ENCODE measurements around the gene TREML4. TPM values are rescaled to one million over a fixed set of nuclear protein-coding genes. Genes with fewer than 3 reads are reported as not detected.
A peak's percentile ranks its signal among the peaks of the same experiment; 100 is the strongest.

TREML4 gene
- polyA plus RNA-seq, 1 donor from 2014 or later = 2.2 TPM

- Mint-ChIP-seq H3K4me3 (peak overlapping the region in 1 of 4 donors; percentile 14), H3K27me3 (peaks cover 8% of the 10 kb centered on the region), H3K36me3 (peaks cover 2% of the 10 kb centered on the region), H3K9me3 (peaks cover 3 to 17% (median 9%) of the 10 kb centered on the region in 3 donors), H3K27ac (no peak overlapping the region), H3K4me1 (peaks cover 8 to 11% (median 9%) of the 10 kb centered on the region in 3 donors)
Measured at GRCh38 chr6:41255110-41255509, 27.0 kb downstream of the TREML4 start.

- H3K27me3 Mint-ChIP-seq = peaks cover 13% of the 10 kb centered on the region
- peak overlapping the region in 2 of 3 donors; percentile 8 to 23 for H3K27ac Mint-ChIP-seq
- peaks cover 8 to 11% (median 9%) of the 10 kb centered on the region in 3 donors for H3K4me1 Mint-ChIP-seq
- H3K36me3 Mint-ChIP-seq = peaks cover 2% of the 10 kb centered on the region
- peak overlapping the region in 1 of 4 donors; percentile 60 for H3K4me3 Mint-ChIP-seq
- H3K9me3 Mint-ChIP-seq = peaks cover 3 to 24% (median 14%) of the 10 kb centered on the region in 3 donors
Measured at GRCh38 chr6:41255638-41256246, 27.6 kb downstream of the TREML4 start.

- Mint-ChIP-seq H3K27me3 (peaks cover 11% of the 10 kb centered on the region), H3K4me1 (peaks cover 8 to 11% (median 9%) of the 10 kb centered on the region in 3 donors), H3K9me3 (peaks cover 3 to 30% (median 16%) of the 10 kb centered on the region in 3 donors), H3K36me3 (peaks cover 2% of the 10 kb centered on the region), H3K27ac (peak overlapping the region in 2 of 3 donors; percentile 8 to 23), H3K4me3 (peak overlapping the region in 1 of 4 donors; percentile 60)
Measured at GRCh38 chr6:41256383-41256782, 28.2 kb downstream of the TREML4 start.

GRCh38 chr6:41257369-41258195, 29.4 kb downstream of the TREML4 start:
- Mint-ChIP-seq H3K27me3 (peaks cover 11% of the 10 kb centered on the region), H3K4me1 (peaks cover 8 to 11% (median 9%) of the 10 kb centered on the region in 3 donors), H3K36me3 (peaks cover 2% of the 10 kb centered on the region), H3K27ac (no peak overlapping the region), H3K4me3 (no peak overlapping the region), H3K9me3 (peaks cover 3 to 42% (median 16%) of the 10 kb centered on the region in 3 donors)

GRCh38 chr6:41258196-41258493, 30.0 kb downstream of the TREML4 start:
- Mint-ChIP-seq H3K4me1 (peaks cover 8 to 11% (median 9%) of the 10 kb centered on the region in 3 donors), H3K27ac (no peak overlapping the region), H3K27me3 (peaks cover 11% of the 10 kb centered on the region), H3K4me3 (no peak overlapping the region), H3K9me3 (peaks cover 3 to 42% (median 17%) of the 10 kb centered on the region in 3 donors), H3K36me3 (peaks cover 2% of the 10 kb centered on the region)

GRCh38 chr6:41262401-41262800, 34.3 kb downstream of the TREML4 start:
- Mint-ChIP-seq H3K36me3 (peaks cover 2% of the 10 kb centered on the region), H3K4me3 (no peak overlapping the region), H3K9me3 (peaks cover 3 to 50% (median 25%) of the 10 kb centered on the region in 3 donors), H3K27me3 (peaks cover 11% of the 10 kb centered on the region), H3K4me1 (peaks cover 0 to 2% (median 1%) of the 10 kb centered on the region in 3 donors), H3K27ac (no peak overlapping the region)

- peaks cover 0 to 4% (median 1%) of the 10 kb centered on the region in 3 donors for H3K4me1 Mint-ChIP-seq
- H3K9me3 Mint-ChIP-seq = peaks cover 3 to 48% (median 25%) of the 10 kb centered on the region in 3 donors
- H3K27me3 Mint-ChIP-seq = peaks cover 11% of the 10 kb centered on the region
- no peak overlapping the region for H3K27ac Mint-ChIP-seq
- peaks cover 2% of the 10 kb centered on the region for H3K36me3 Mint-ChIP-seq
- H3K4me3 Mint-ChIP-seq = no peak overlapping the region
Measured at GRCh38 chr6:41263267-41263666, 35.1 kb downstream of the TREML4 start.

- no peak overlapping the region for H3K4me3 Mint-ChIP-seq
- H3K4me1 Mint-ChIP-seq = peaks cover 0 to 4% (median 1%) of the 10 kb centered on the region in 3 donors
- H3K9me3 Mint-ChIP-seq = peaks cover 0 to 18% (median 9%) of the 10 kb centered on the region in 3 donors
- H3K27me3 Mint-ChIP-seq = no peaks in the 10 kb centered on the region
- H3K27ac Mint-ChIP-seq = peak overlapping the region in 1 of 3 donors; percentile 71
- H3K36me3 Mint-ChIP-seq = no peaks in the 10 kb centered on the region
Measured at GRCh38 chr6:41266541-41266940, 38.4 kb downstream of the TREML4 start.

- Mint-ChIP-seq H3K4me1 (peaks cover 1 to 4% (median 3%) of the 10 kb centered on the region in 3 donors), H3K36me3 (no peaks in the 10 kb centered on the region), H3K9me3 (peaks cover 0 to 4% (median 4%) of the 10 kb centered on the region in 3 donors)
Measured at GRCh38 chr6:41268478-41268877, 40.3 kb downstream of the TREML4 start.

GRCh38 chr6:41269166-41269565, 41.0 kb downstream of the TREML4 start:
- Mint-ChIP-seq H3K4me1 (peaks cover 1 to 4% (median 3%) of the 10 kb centered on the region in 3 donors), H3K27me3 (no peaks in the 10 kb centered on the region), H3K27ac (no peak overlapping the region), H3K4me3 (no peak overlapping the region), H3K9me3 (peaks cover 0 to 1% (median 0%) of the 10 kb centered on the region in 3 donors), H3K36me3 (no peaks in the 10 kb centered on the region)

More at GRCh38 chr6:41268478-41268877, 40.3 kb downstream of the TREML4 start:
- H3K4me3 Mint-ChIP-seq = no peak overlapping the region
- no peaks in the 10 kb centered on the region for H3K27me3 Mint-ChIP-seq
- H3K27ac Mint-ChIP-seq = no peak overlapping the region

- Mint-ChIP-seq H3K9me3 (peaks cover 0 to 1% (median 0%) of the 10 kb centered on the region in 3 donors), H3K4me3 (no peak overlapping the region), H3K4me1 (peaks cover 1 to 4% (median 3%) of the 10 kb centered on the region in 3 donors), H3K36me3 (no peaks in the 10 kb centered on the region), H3K27ac (no peak overlapping the region), H3K27me3 (no peaks in the 10 kb centered on the region)
Measured at GRCh38 chr6:41269716-41270115, 41.6 kb downstream of the TREML4 start.

GRCh38 chr6:41271901-41272395, 43.8 kb downstream of the TREML4 start:
- Mint-ChIP-seq H3K4me3 (no peak overlapping the region), H3K27ac (no peak overlapping the region), H3K27me3 (no peaks in the 10 kb centered on the region), H3K36me3 (no peaks in the 10 kb centered on the region), H3K9me3 (no peaks in the 10 kb centered on the region), H3K4me1 (peaks cover 0 to 5% (median 4%) of the 10 kb centered on the region in 3 donors)

- Mint-ChIP-seq H3K4me3 (no peak overlapping the region), H3K9me3 (no peaks in the 10 kb centered on the region)
Measured at GRCh38 chr6:41272591-41273240, 44.6 kb downstream of the TREML4 start.

GRCh38 chr6:41273714-41274113, 45.6 kb downstream of the TREML4 start:
- H3K27me3 Mint-ChIP-seq = no peaks in the 10 kb centered on the region
- H3K4me1 Mint-ChIP-seq = peaks cover 0 to 7% (median under 1%) of the 10 kb centered on the region in 3 donors
- no peak overlapping the region for H3K27ac Mint-ChIP-seq
- no peaks in the 10 kb centered on the region for H3K36me3 Mint-ChIP-seq
- no peak overlapping the region for H3K4me3 Mint-ChIP-seq
- H3K9me3 Mint-ChIP-seq = no peaks in the 10 kb centered on the region

More at GRCh38 chr6:41272591-41273240, 44.6 kb downstream of the TREML4 start:
- Mint-ChIP-seq H3K27ac (peak overlapping the region in 1 of 3 donors; percentile 6), H3K27me3 (no peaks in the 10 kb centered on the region), H3K4me1 (peaks cover 0 to 5% (median 0%) of the 10 kb centered on the region in 3 donors), H3K36me3 (no peaks in the 10 kb centered on the region)

GRCh38 chr6:41274256-41274655, 46.1 kb downstream of the TREML4 start:
- Mint-ChIP-seq H3K27me3 (no peaks in the 10 kb centered on the region), H3K4me3 (no peak overlapping the region), H3K4me1 (peaks cover 0 to 12% (median 6%) of the 10 kb centered on the region in 3 donors), H3K36me3 (no peaks in the 10 kb centered on the region), H3K27ac (no peak overlapping the region), H3K9me3 (no peaks in the 10 kb centered on the region)

Measured in IgD-negative memory B cell (primary cell).